Neutrophil (primary cell): ENCODE data around the gene RAB6D.
"Not testable (repeated sequence)": the region's sequence is repeated elsewhere in the genome, so short reads cannot be mapped to it uniquely, and the experiment has no call there.

Experiments used
- H3K27ac ChIP-seq: fragments of 200-600 bp; sonication (generic); 2 replicates; pipeline ENCODE4 v1.5.1; 2016; ENCODE audit warnings: mild to moderate bottlenecking, moderate library complexity
- H3K27me3 ChIP-seq: fragments of 200-600 bp; sonication (generic); 2 replicates; pipeline ENCODE4 v1.6.0; 2016; ENCODE audit warnings: mild to moderate bottlenecking
- H3K36me3 ChIP-seq: fragments of 200-600 bp; sonication (generic); 2 replicates; pipeline ENCODE4 v1.5.1; 2017
- H3K4me1 ChIP-seq, 2 experiments: fragments of 200-600 bp in 1 of 2; sonication (generic) in 1 of 2; 1 replicate in 1 of 2; 2 replicates in 1 of 2; pipeline versions ENCODE4 v1.5.1 to v1.6.1; 2013 to 2016; ENCODE audit warnings: low read depth in 1 of 2, low read length in 1 of 2, mild to moderate bottlenecking in 1 of 2, moderate library complexity in 1 of 2; ENCODE audit not compliant: control insufficient read depth in 1 of 2, insufficient read depth in 1 of 2
- H3K4me3 ChIP-seq, 2 experiments: fragments of 200-600 bp in 1 of 2; sonication (generic) in 1 of 2; 1 replicate in 1 of 2; 2 replicates in 1 of 2; pipeline ENCODE4 v1.5.1; 2013 to 2016; ENCODE audit warnings: low read depth in 1 of 2, low read length in 1 of 2, mild to moderate bottlenecking in 1 of 2, moderate library complexity in 1 of 2
- H3K9me3 ChIP-seq: fragments of 200-600 bp; sonication (generic); 2 replicates; pipeline ENCODE4 v1.5.1; 2016
- TF ChIP-seq, protein P1 (sequence below): fragments of 200-600 bp; sonication (generic); IDR thresholded peaks from 2 replicates; pipeline ENCODE4 v1.5.1; 2016; ENCODE audit warnings: antibody characterized with exemption

The RAB6D gene

DNA sequence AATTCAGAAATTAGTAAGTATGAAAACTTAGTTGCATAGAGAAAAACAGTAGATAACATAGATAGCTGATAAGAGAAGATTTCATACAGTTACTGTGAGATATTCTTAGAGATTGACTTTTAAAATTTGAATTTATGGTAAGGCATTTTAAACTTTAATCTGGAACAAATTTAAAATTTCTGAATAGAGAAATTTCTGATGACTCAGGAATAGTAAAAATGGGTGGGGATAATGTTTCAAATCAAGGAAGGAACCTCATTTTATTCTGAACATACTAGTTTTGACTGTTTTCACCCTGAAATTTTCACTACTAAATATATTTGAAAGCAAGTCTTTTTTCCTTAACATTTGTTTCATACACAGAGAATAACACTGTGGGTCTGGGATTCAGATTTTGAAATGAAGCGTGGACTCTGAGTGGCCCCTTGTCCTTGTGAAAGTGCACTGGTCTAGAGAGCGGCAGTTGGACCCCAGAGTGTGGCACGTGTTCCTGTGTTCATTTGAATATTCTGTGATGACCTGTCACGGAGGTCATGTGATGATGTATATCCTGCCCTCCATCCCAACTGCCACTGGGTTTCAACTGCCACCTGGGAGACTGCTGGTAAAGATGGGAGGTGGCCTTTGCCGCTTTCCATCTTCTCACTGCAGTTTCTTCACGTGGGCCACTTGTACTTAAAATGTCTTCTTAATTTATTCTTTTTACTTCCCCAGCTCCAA is 38.5 kb upstream of the RAB6D start:
- no peaks in the 10 kb centered on the region for H3K4me1 ChIP-seq
- H3K4me3 ChIP-seq = no peak overlapping the region
- TF ChIP-seq, protein P1, sequence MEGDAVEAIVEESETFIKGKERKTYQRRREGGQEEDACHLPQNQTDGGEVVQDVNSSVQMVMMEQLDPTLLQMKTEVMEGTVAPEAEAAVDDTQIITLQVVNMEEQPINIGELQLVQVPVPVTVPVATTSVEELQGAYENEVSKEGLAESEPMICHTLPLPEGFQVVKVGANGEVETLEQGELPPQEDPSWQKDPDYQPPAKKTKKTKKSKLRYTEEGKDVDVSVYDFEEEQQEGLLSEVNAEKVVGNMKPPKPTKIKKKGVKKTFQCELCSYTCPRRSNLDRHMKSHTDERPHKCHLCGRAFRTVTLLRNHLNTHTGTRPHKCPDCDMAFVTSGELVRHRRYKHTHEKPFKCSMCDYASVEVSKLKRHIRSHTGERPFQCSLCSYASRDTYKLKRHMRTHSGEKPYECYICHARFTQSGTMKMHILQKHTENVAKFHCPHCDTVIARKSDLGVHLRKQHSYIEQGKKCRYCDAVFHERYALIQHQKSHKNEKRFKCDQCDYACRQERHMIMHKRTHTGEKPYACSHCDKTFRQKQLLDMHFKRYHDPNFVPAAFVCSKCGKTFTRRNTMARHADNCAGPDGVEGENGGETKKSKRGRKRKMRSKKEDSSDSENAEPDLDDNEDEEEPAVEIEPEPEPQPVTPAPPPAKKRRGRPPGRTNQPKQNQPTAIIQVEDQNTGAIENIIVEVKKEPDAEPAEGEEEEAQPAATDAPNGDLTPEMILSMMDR = no peak
- no peaks in the 10 kb centered on the region for H3K36me3 ChIP-seq
- H3K27ac ChIP-seq = no peak overlapping the region
- no peaks in the 10 kb centered on the region for H3K9me3 ChIP-seq
- H3K27me3 ChIP-seq = peaks cover 21% of the 10 kb centered on the region

DNA sequence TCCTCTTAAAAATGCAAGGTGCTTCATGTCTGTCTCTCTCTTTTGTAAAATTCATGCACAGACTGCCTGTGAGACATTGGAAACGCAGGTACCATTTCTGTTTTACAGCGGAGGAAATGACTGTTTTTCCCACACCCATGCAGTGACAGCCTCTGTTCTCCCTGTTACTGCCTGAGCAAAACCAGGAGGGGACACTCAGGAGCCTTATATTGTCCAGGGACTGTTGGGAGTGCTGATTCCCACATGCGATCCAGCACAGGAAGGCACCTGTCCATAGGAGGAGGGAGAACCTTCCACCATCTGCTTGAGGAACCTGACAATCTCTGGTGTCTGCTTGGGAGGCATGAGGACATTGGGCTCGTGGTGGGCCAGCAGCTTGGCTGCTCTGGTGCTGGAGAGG is 36.9 kb upstream of the RAB6D start:
- Histone ChIP-seq H3K4me1 (no peaks in the 10 kb centered on the region), H3K27me3 (peaks cover 28% of the 10 kb centered on the region), H3K4me3 (no peak overlapping the region), H3K36me3 (no peaks in the 10 kb centered on the region), H3K27ac (no peak overlapping the region), H3K9me3 (no peaks in the 10 kb centered on the region)
- TF ChIP-seq, protein P1 = no peak

GRCh38 chr2:131400441-131400840 is 36.5 kb upstream of the RAB6D start:
- H3K9me3 ChIP-seq, H3K27ac ChIP-seq, H3K4me1 ChIP-seq, H3K36me3 ChIP-seq, H3K4me3 ChIP-seq: not testable (repeated sequence)
- peaks cover 32% of the 10 kb centered on the region for H3K27me3 ChIP-seq

- not testable (repeated sequence) for H3K4me3 ChIP-seq, H3K9me3 ChIP-seq, H3K36me3 ChIP-seq, H3K27ac ChIP-seq, H3K4me1 ChIP-seq
- peaks cover 25% of the 10 kb centered on the region for H3K27me3 ChIP-seq
Observed at GRCh38 chr2:131396209-131396608, 32.2 kb upstream of the RAB6D start.

DNA sequence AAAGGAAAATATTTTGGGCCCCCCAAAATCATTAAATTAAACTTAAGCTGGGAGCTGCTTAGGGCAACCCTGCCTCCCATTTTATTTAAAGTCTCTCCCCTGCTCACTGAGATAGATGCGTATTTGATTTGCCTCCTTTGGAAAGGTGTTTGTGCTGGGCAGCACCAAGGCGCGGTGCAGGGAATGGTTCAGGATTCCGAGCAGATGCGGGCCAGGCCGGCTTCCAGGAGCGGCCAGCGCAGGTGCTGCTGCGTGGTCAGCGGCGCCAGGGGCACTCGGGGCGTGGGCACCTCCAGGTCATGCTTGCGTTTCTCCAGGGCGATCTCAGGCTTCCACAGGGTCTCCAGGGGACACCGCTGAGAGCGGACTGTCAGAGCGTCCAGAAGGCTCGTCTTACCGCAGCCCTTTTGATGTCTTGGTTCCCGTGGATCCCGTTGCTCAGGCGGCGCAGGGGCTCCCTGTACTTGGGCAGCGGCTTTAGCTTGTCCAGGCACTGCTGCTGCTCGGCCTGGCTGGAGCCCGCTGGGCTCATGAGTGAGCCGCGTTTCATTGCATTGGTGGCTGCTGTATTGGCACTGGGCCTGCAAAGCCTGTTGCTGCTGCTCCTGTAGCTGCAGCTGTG is 31.2 kb upstream of the RAB6D start:
- H3K4me3 ChIP-seq, H3K27ac ChIP-seq, H3K36me3 ChIP-seq, H3K4me1 ChIP-seq, H3K9me3 ChIP-seq: not testable (repeated sequence)
- H3K27me3 ChIP-seq = peaks cover 25% of the 10 kb centered on the region

GRCh38 chr2:131394147-131394931 is 30.4 kb upstream of the RAB6D start:
- Histone ChIP-seq H3K27me3 (peaks cover 25% of the 10 kb centered on the region), H3K9me3 (no peaks in the 10 kb centered on the region), H3K4me1 (no peaks in the 10 kb centered on the region), H3K36me3 (no peaks in the 10 kb centered on the region), H3K27ac (no peak overlapping the region), H3K4me3 (no peak overlapping the region)
- TF ChIP-seq, protein P1 = no peak

DNA sequence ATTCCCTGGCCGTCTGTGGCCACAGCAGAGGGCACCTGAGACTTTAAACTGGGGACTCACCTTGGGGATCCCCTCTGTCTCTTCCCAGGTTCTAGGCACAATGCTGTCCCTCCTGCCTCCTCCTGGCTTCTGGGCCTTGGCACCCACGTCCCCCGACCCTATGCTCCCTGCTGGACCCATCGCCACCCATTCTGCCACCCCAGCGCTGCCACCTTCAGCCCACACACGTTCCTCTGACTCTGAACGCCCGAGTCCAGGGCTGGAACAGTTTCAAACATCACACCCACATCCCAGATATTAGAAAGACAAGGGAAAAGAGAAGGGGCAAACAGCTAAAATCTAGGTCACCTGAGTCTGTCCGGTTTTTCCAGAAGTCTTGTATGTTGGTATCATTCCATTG is 28.0 kb upstream of the RAB6D start:
- H3K27me3 ChIP-seq = peaks cover 25% of the 10 kb centered on the region
- not testable (repeated sequence) for H3K4me1 ChIP-seq, H3K4me3 ChIP-seq, H3K36me3 ChIP-seq, H3K27ac ChIP-seq, H3K9me3 ChIP-seq

DNA sequence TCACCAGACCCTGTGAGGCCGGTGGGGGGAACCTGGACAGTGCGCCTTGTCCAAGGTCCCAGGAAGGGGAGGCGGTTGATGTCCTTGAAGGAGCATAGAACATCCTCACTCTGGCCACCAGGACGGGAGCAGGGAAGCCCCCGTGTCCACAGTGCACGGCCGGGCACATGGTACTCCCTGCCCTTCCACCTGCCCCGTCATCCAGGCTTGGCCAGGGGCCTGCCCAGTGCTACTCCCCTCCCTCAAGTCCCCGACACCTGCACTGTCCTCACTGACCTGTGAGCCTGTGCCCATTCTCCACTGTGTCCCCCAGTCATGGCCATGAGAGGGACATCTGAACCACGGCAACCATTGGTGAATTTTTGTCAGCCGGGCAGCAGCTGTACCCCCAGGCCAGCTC is 27.5 kb upstream of the RAB6D start:
- not testable (repeated sequence) for H3K27ac ChIP-seq, H3K36me3 ChIP-seq, H3K9me3 ChIP-seq, H3K4me1 ChIP-seq, H3K4me3 ChIP-seq
- H3K27me3 ChIP-seq = peaks cover 21% of the 10 kb centered on the region

GRCh38 chr2:131390495-131391130 is 26.6 kb upstream of the RAB6D start:
- not testable (repeated sequence) for H3K36me3 ChIP-seq, H3K4me1 ChIP-seq, H3K27ac ChIP-seq

More at GRCh38 chr2:131390495-131391130, 26.6 kb upstream of the RAB6D start:
- not testable (repeated sequence) for H3K4me3 ChIP-seq, H3K9me3 ChIP-seq
- H3K27me3 ChIP-seq = peaks cover 15% of the 10 kb centered on the region
